ENCODE results near the gene CEP63. TPM values are rescaled to one million over a fixed set of nuclear protein-coding genes. Genes with fewer than 3 reads are reported as not detected.

The CEP63 gene
- 15.2 and 16.6 TPM in 2 replicates for total RNA-seq

DNA sequence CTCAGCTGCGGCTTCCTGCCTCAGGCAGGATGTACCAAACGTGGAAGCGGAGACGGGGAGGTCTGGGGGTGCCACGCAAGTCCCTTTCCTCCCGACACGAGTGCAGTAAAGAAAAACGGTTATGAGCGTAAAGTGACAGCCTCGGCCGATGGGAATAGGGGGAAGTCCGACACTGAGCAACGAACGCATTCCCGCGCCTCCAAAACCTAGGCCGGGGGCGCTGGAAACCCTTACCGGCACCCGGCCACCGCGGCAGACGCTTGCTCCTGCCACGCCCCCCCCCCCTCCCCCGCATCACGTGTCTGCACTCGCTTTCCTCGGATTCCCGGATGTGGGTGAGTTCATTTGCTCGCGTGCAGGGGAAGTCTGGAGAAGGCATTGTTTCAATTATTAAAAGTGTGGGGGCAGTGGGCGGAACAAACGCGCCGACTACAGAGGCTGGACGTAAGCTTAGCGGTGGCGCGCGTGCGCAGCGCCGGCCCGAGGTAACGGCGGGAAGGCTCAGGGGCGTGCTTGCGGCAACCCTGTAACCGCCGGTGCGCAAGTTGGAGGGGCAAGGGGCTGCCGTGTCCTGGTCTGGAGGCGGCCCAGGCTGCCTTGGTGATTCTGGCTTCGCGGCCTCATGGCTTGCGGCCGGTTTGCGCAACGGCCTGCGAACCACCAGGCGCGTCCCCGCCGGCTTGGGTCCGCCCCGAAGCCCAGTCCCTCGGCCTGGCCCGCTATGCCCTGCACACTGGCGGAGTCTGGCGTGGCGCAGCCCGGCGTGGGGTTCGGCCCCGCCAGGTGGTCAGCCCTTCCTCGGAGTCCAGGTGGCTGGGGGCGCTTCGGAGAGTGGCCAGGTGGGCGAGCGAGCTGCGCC, at the start of gene CEP63, which contains the start of gene ANAPC13:
Gene CEP63 (plus strand): TSS at position 340 of the 859 bp plus-strand sequence. CDS start 9,264 bp downstream, outside the sequence.
Gene ANAPC13 (minus strand): TSS at position 268 of the 859 bp plus-strand sequence. CDS start 3,081 bp downstream, outside the sequence.

Other genes with a start within 250 kb of the CEP63 start
- 92.0 and 114 TPM in 2 replicates for gene RYK, start 235.2 kb upstream of the CEP63 start, total RNA-seq
- 23.6 and 58.7 TPM in 2 replicates for gene AMOTL2, start 111.6 kb upstream of the CEP63 start, total RNA-seq
- 47.4 and 62.3 TPM in 2 replicates for gene ANAPC13, start 72 bp upstream of the CEP63 start, total RNA-seq
- gene KY, start 165.0 kb downstream of the CEP63 start, total RNA-seq: not detected in 2 replicates

Measured in dermis lymphatic vessel endothelial cell (primary cell).